ENCODE data around the gene RHOD. TPM values are rescaled to one million over a fixed set of nuclear protein-coding genes. Genes with fewer than 3 reads are reported as not detected.

The RHOD gene
- polyA plus RNA-seq, 1 donor (not counting 4 experiments of a cell fraction or from before 2014, with no cell fraction given) = 119 TPM

- peaks cover 4% of the 10 kb centered on the region for H3K27me3 ChIP-seq (ENCODE audit: control insufficient read depth, extremely low read depth, insufficient read depth, low read length)
- TF ChIP-seq CTCF (optimal IDR thresholded peaks at IDR 0.05 in 1 of 3, IDR thresholded peaks at IDR 0.05 in 1 of 3, conservative IDR thresholded peaks at IDR 0.05 in 1 of 3; ENCODE audit: extremely low read depth in 1 of 3, insufficient read depth in 2 of 3, low read length in 3 of 3) = no peak
- no peak for TF ChIP-seq EZH2 (IDR thresholded peaks at IDR 0.05; ENCODE audit: low read length)
- DNase-seq (ENCODE audit: low read depth, low spot score) (no peak), FAIRE-seq (no peak)
- no peak overlapping the region for H2AFZ ChIP-seq (ENCODE audit: control insufficient read depth, low read length)
- dilution Hi-C loops (cut with MboI; ENCODE audit: extremely low pct_ligation_motif_present, low sequenced_read_pairs) = no loop called here
- no peaks in the 10 kb centered on the region for H3K9me3 ChIP-seq (ENCODE audit: control insufficient read depth, low read depth, low read length)
- no peak overlapping the region for H3K4me2 ChIP-seq (ENCODE audit: control insufficient read depth, extremely low read depth, insufficient read depth, low read depth, low read length)
- H3K79me2 ChIP-seq (ENCODE audit: control insufficient read depth, insufficient read depth, low read length) = no peaks in the 10 kb centered on the region
- H3K4me3 ChIP-seq (ENCODE audit: control insufficient read depth in 2 of 3, extremely low read depth in 1 of 3, insufficient read depth in 2 of 3, low read depth in 1 of 3, low read length in 3 of 3) = no peak overlapping the region
- H3K9ac ChIP-seq (ENCODE audit: control insufficient read depth, extremely low read depth, insufficient read depth, low read length) = no peak overlapping the region
- H3K9me1 ChIP-seq (ENCODE audit: control insufficient read depth, extremely low read depth, insufficient read depth, low read length) = no peaks in the 10 kb centered on the region
- H3K27ac ChIP-seq (ENCODE audit: control insufficient read depth, insufficient read depth, low read length) = no peak overlapping the region
- no peaks in the 10 kb centered on the region for H3K36me3 ChIP-seq (ENCODE audit: control insufficient read depth in 2 of 2, extremely low read depth in 1 of 2, insufficient read depth in 2 of 2, low read length in 2 of 2)
- peaks cover 5% of the 10 kb centered on the region for H3K4me1 ChIP-seq (ENCODE audit: control insufficient read depth, extremely low read depth, insufficient read depth, low read length)
- H4K20me1 ChIP-seq (ENCODE audit: control insufficient read depth, extremely low read depth, insufficient read depth, low read length) = no peaks in the 10 kb centered on the region
Observed at GRCh38 chr11:67113231-67113721, 56.6 kb downstream of the RHOD start.

- no peak overlapping the region for H3K4me3 ChIP-seq (ENCODE audit: control insufficient read depth in 2 of 3, extremely low read depth in 1 of 3, insufficient read depth in 2 of 3, low read depth in 1 of 3, low read length in 3 of 3)
- no peak overlapping the region for H2AFZ ChIP-seq (ENCODE audit: control insufficient read depth, low read length)
- H4K20me1 ChIP-seq (ENCODE audit: control insufficient read depth, extremely low read depth, insufficient read depth, low read length) = no peaks in the 10 kb centered on the region
- no peak for FAIRE-seq
- no peaks in the 10 kb centered on the region for H3K36me3 ChIP-seq (ENCODE audit: control insufficient read depth in 2 of 2, extremely low read depth in 1 of 2, insufficient read depth in 2 of 2, low read length in 2 of 2)
- peaks cover 7% of the 10 kb centered on the region for H3K4me1 ChIP-seq (ENCODE audit: control insufficient read depth, extremely low read depth, insufficient read depth, low read length)
- no peak overlapping the region for H3K4me2 ChIP-seq (ENCODE audit: control insufficient read depth, extremely low read depth, insufficient read depth, low read depth, low read length)
- H3K9ac ChIP-seq (ENCODE audit: control insufficient read depth, extremely low read depth, insufficient read depth, low read length) = no peak overlapping the region
- no peaks in the 10 kb centered on the region for H3K9me1 ChIP-seq (ENCODE audit: control insufficient read depth, extremely low read depth, insufficient read depth, low read length)
- TF ChIP-seq CTCF (optimal IDR thresholded peaks at IDR 0.05 in 1 of 3, IDR thresholded peaks at IDR 0.05 in 1 of 3, conservative IDR thresholded peaks at IDR 0.05 in 1 of 3; ENCODE audit: extremely low read depth in 1 of 3, insufficient read depth in 2 of 3, low read length in 3 of 3) (no peak), EZH2 (IDR thresholded peaks at IDR 0.05; ENCODE audit: low read length) (no peak)
- H3K27me3 ChIP-seq (ENCODE audit: control insufficient read depth, extremely low read depth, insufficient read depth, low read length) = peaks cover 4% of the 10 kb centered on the region
- dilution Hi-C loops (cut with MboI; ENCODE audit: extremely low pct_ligation_motif_present, low sequenced_read_pairs) = no loop called here
- no peak overlapping the region for H3K27ac ChIP-seq (ENCODE audit: control insufficient read depth, insufficient read depth, low read length)
- no peaks in the 10 kb centered on the region for H3K9me3 ChIP-seq (ENCODE audit: control insufficient read depth, low read depth, low read length)
- DNase-seq (ENCODE audit: low read depth, low spot score) = no peak
- peaks cover 2% of the 10 kb centered on the region for H3K79me2 ChIP-seq (ENCODE audit: control insufficient read depth, insufficient read depth, low read length)
Observed at GRCh38 chr11:67114275-67114896, 57.7 kb downstream of the RHOD start.

Measured in keratinocyte (primary cell).